NCI-H2029 treated with DMSO at 0.1 percent for 48 hours (cell line): Measurements from ENCODE around the gene TMEM72.

ENCODE experiments used
- DNase-seq: peaks from one replicate; lab custom pipeline; 2025; lab: John Stamatoyannopoulos, UW

Gene TMEM72

DNA sequence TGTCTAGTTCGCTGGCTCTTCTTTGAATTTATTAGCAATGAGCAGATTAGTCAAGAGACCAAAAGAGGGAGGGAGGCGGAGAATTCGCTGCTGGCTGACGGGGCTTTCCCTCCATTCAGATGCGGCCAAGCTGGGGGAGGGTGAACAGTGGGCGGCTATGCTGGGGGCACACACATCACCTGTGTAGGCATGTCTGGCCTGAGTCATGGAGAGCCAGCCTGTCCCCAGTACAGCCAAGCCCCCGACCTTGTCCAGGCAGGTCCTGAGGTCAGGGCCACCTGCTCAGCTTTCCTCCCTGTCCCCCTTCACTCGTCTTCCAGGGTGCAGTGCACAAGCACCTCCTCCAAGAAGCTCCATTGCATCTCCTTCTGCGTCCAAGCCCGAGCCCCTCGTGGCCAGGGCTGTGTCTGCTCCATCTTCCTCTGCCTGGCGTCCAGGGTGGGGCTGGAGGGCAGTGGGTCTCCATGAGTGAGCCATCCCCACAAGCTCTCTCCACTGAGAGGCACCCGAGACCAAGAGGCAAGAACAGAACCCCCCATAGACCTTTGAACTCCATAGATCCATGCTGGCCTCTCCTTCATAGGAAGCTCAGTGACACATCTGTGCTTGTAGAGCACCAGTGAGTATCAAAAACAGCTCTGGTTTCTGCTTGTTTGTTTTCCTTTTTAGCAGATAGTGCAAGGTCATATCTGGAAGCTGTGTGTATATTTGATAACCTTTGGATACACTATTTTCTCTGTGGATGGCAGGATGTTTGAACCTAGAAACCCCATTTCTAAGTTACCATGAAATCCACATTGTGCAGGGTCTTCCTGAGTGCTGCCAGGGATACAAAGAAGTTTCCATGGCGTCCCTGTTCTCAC lies 69.4 kb downstream of the TMEM72 start:
- DNase-seq: no peak

DNA sequence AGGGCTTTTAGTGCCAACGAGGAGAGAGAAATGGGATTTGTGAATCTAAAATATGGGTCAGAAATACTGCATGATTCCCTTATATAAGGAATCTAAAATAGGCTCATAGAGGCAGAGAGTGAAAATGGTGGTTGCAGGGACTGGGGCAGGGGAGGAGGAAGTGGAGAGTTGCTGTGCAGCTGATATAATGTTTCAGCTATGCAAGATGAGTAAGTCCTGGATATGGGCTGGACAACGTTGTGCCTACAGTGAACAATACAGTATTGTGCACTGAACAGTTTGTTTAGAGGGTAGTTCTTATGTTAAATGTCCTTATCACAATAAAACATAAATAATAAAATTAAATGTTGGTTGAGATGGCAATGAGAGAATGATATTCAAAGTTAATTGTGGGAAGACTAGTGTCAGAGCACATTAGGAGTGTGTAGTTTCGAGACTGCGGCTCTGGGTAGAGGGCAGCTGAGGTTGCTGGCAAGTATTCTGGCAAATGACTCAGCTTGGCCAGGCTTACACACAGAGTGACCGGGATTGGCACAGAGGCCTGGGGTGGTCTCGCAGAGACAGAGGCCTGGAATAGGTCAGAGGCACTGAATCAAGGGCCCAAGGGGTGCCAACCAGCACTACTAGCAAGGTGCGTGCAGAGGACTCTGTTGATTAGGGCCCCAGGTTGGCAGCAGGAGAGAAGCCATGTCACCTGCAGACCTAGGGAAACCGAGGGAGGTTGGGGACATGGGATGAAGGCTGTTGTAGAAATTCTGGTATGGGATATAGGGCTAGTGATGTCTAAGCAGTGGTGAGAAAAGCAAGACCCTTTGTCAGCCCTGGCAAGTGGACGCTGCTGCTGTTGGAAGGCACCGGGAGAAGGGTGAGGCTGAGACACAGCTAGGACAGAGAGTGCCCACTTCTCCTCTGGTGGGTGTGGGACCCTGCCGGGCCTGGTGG lies 70.3 kb downstream of the TMEM72 start:
- no peak for DNase-seq

DNA sequence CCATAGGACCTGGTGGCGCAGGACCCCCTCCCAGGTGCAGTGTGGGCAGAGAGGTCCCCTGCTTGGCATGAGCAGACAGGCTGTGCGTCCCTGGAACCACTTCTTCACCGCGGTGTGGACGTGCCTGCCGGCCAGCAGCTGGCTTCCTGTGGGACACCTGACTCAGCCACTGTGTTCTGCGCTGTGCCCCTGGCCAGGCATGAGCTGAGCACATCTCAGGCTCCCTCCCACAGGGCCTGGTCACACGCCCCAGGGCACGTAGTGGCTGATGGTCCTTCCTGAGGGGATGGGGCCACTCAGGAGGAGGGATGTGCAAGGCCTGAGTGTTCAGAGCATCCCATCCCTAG lies 71.0 kb downstream of the TMEM72 start:
- no peak for DNase-seq

DNA sequence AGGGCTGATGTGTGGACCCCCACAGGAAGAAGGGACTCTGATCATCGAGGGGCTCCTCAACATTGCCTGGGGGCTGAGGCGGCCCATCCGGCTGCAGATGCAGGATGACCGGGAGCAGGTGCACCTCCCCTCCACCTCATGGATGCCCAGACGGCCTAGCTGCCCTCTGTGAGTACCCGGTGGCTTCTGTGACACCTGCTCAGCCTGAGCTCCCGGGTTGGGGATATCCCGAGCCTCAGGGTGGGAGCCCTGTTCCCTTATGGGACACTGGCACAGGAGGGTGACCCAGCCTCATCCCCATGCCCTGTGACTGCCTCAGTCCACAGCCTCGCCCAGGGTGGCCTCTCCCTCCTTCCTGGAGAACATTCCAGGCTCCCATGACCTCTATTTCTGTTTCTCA lies 71.4 kb downstream of the TMEM72 start:
- no peak for DNase-seq

DNA sequence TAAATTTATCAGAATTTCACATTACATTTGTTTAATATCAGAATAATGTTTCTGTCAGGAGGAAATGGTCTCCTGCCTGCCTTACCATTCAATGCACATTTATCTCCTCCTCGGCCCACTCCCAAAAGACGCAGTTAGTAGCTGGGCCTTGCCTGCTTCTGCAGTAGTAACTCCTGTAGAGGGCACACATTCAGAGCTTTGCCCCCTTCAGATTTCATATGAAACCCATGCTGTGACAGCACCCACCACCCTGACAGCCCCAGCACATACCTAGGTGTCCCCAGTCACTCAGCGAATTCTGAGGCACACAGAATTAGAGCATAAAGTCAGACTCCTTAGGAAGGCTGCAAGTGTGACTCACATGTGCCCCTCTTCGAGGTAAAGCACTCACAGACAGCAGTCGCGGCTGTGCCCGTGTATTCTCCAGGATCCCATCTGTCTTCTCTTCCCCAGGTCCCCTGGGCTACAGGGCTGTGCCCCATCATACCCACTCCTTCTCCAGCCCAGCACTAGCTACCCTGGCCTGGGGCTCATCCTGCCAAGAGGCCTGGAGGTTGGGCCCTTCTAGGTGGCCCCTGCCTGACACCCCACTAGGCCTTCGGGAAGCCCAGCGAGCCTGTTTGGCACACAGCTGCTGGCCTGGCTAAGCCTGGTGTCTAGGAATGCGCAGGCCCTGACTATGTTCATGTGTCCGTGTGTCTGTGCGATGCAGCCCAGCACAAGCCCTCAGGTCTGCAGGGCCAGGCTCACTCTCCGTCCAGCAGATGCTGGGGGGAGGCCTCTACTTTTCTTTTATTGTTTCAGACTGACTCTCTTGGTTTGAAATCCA lies 72.1 kb downstream of the TMEM72 start:
- DNase-seq: no peak

DNA sequence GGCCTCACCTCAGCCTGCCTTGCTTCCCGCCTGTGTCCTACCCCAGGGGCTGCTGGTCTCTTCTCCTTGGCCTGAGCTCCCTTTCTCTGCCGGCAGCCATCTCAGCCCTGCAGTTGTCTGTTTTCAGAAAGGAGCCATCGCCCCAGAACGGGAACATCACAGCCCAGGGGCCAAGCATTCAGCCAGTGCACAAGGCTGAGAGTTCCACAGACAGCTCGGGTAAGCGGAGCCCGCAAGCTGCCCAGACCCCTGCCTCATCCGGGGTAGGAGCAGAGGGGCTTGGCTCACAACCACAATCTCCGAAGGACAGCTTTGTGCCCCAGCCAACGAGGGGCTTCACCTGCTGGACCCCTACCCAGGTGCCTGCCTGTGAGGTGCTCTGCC lies 72.8 kb downstream of the TMEM72 start:
- DNase-seq: no peak

DNA sequence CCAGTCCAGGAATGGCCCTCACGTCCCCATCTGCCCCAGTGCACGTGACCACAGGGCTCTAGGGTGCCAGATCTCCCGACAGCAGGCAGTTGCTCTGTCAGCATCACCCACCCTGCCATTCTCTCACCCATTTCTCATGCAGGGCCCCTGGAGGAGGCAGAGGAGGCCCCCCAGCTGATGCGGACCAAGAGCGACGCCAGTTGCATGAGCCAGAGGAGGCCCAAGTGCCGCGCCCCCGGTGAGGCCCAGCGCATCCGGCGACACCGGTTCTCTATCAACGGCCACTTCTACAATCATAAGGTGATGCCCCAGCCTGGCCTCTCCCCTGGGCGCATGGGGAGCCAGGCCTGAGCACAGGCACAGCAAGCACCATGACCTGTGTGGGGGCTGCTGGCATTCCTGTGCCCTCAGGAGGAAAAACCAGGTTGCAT lies 73.5 kb downstream of the TMEM72 start:
- no peak for DNase-seq

DNA sequence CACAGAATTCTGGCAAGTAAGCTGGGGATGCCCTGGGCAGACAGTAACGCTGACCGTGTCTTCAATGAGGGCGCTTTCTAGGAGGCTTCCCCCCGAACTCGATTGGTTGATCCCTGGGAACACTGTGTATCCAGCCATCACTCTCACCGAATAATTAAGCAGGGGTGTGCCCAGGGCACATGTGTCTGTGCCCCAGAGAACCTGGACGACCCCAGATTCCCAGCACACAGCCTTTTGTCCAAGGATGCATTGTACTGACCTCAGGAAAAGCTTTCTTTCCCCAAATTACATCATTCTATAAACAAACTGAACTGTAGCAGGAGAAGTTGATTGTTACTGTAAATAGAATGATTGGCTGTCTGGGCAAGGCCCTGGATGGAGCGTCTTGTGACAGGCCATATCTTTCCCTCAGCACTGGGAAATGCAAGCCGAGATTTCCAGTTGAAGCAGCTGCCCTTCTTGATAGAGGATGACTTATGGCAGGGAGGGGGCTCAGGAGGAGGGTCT lies 74.1 kb downstream of the TMEM72 start:
- DNase-seq: no peak

DNA sequence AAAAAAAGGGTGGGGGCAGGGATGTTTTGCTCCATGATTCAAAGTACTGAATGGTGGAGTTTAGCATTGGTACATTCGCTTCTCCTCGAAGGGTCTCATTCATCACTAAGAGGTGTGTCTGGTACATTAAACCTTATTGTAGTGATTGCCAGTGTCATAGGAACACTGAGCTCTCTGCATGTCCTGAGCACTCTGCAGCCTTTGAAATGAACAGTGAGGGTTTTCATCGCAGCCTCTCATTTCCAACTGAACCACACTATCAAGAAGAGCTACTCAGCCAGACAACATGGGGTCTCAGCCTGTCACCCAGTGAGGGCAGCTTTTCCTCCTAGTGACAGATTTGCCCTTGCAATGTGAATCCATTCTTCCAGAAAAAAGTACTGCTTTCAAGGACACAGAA lies 75.0 kb downstream of the TMEM72 start:
- DNase-seq: no peak
